BE2C (cell line): Measurements from ENCODE around the gene PRKCH.
"Not testable (repeated sequence)": the region's sequence is repeated elsewhere in the genome, so short reads cannot be mapped to it uniquely, and the experiment has no call there.

Source experiments
- DNase-seq: peaks from one replicate; pipeline ENCODE4 v3.0.0-alpha.2; 2020
- H3K27me3 ChIP-seq: fragments of 250-450 bp; sonication (Bioruptor Pico); 2 replicates; pipeline ENCODE4 v1.5.1; 2020; ENCODE audit warnings: mild to moderate bottlenecking
- H3K36me3 ChIP-seq: fragments of 250-450 bp; sonication (Bioruptor Pico); 2 replicates; pipeline ENCODE4 v1.5.1; 2020; ENCODE audit warnings: mild to moderate bottlenecking
- H3K4me1 ChIP-seq: fragments of 250-450 bp; sonication (Bioruptor Pico); 2 replicates; pipeline ENCODE4 v1.5.1; 2020
- H3K4me3 ChIP-seq: 2 replicates; pipeline ENCODE4 v1.5.1; 2011; ENCODE audit warnings: low read depth, low read length
- H3K9me3 ChIP-seq: fragments of 250-450 bp; sonication (Bioruptor Pico); 2 replicates; pipeline ENCODE4 v1.5.1; 2020
- CTCF ChIP-seq: IDR thresholded peaks from 2 replicates; pipeline ENCODE4 v1.5.1; 2012; ENCODE audit warnings: mild to moderate bottlenecking, low read depth, low read length

The PRKCH gene

GRCh38 chr14:61404637-61405036, 83.3 kb downstream of the PRKCH start:
- Histone ChIP-seq H3K36me3 (no peaks in the 10 kb centered on the region), H3K4me1 (no peaks in the 10 kb centered on the region), H3K4me3 (no peak overlapping the region), H3K9me3 (no peaks in the 10 kb centered on the region), H3K27me3 (peaks cover 11% of the 10 kb centered on the region)
- TF ChIP-seq CTCF: no peak
- no peak for DNase-seq

- Histone ChIP-seq H3K27me3 (peaks cover 6% of the 10 kb centered on the region), H3K4me3 (no peak overlapping the region), H3K9me3 (no peaks in the 10 kb centered on the region), H3K36me3 (no peaks in the 10 kb centered on the region), H3K4me1 (no peaks in the 10 kb centered on the region)
- DNase-seq: no peak
- no peak for TF ChIP-seq CTCF
Measured at GRCh38 chr14:61406198-61406597, 84.8 kb downstream of the PRKCH start.

- H3K27me3 ChIP-seq: peaks cover 4% of the 10 kb centered on the region
- no peaks in the 10 kb centered on the region for H3K4me1 ChIP-seq
- H3K36me3 ChIP-seq: no peaks in the 10 kb centered on the region
- no peak for TF ChIP-seq CTCF
- DNase-seq: no peak
- H3K4me3 ChIP-seq: no peak overlapping the region
- H3K9me3 ChIP-seq: no peaks in the 10 kb centered on the region
Measured at GRCh38 chr14:61406675-61407074, 85.3 kb downstream of the PRKCH start.

- no peak for DNase-seq
- no peaks in the 10 kb centered on the region for H3K4me1 ChIP-seq
- TF ChIP-seq CTCF: no peak
Measured at GRCh38 chr14:61408498-61408897, 87.1 kb downstream of the PRKCH start.

GRCh38 chr14:61409782-61410181, 88.4 kb downstream of the PRKCH start:
- Histone ChIP-seq H3K4me1 (no peaks in the 10 kb centered on the region), H3K36me3 (no peaks in the 10 kb centered on the region), H3K27me3 (no peaks in the 10 kb centered on the region; the same call in none of the 2 replicates), H3K9me3 (no peaks in the 10 kb centered on the region), H3K4me3 (no peak overlapping the region)
- DNase-seq: no peak
- no peak for TF ChIP-seq CTCF

More at GRCh38 chr14:61408498-61408897, 87.1 kb downstream of the PRKCH start:
- Histone ChIP-seq H3K9me3 (no peaks in the 10 kb centered on the region), H3K4me3 (no peak overlapping the region), H3K27me3 (no peaks in the 10 kb centered on the region; the same call in none of the 2 replicates), H3K36me3 (no peaks in the 10 kb centered on the region)

- peaks cover 12% of the 10 kb centered on the region; the same call in 1 of the 2 replicates for H3K27me3 ChIP-seq
- H3K9me3 ChIP-seq, DNase-seq, H3K4me3 ChIP-seq, H3K4me1 ChIP-seq, H3K36me3 ChIP-seq: not testable (repeated sequence)
Measured at GRCh38 chr14:61415934-61416333, 94.6 kb downstream of the PRKCH start.

- no peak for TF ChIP-seq CTCF
- no peak for DNase-seq
- Histone ChIP-seq H3K27me3 (peaks cover 12% of the 10 kb centered on the region; the same call in 1 of the 2 replicates), H3K4me3 (no peak overlapping the region), H3K9me3 (no peaks in the 10 kb centered on the region), H3K36me3 (no peaks in the 10 kb centered on the region), H3K4me1 (no peaks in the 10 kb centered on the region)
Measured at GRCh38 chr14:61416591-61416990, 95.2 kb downstream of the PRKCH start.
